ENCODE measurements around the gene TEAD1.

Gene TEAD1

DNA sequence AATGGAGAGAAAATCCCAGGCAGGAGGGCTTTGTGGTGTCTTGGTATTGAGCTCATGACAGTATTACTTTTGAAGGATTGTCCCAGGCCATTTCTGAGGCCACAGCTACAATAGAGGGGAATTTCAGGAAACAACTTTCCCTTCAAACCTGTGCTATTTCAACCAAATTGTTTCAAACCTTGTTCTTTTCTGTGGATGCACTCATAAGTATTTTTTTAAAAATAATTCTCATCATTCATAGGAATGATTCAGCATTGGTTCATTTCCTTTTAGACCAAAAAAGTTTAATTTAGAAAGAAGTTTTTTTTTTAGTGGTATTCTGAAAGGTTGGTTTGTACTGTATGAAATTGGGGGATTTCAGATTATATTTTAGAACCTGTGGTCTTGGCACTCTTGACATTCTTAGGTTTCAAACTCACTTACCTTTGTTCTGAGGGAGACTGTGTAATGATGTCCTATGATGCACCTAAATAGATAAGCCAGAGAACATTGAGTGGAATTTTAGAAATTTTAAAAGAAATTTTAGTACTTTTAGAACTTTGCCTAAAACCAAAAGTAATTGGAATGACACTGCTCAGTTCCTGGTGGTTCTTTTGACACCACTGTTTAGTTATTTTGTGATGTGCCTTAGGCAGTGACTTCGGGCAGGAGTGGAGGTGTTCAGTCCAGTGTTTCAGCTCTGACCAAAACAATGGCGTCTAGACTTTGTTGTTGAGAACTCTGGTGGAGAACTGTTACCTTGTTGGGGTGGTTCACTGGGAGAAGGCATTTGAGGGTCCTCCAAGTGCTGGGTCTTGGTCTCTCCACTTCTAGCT, 12.2 kb downstream of the TEAD1 start:
- no peak for DNase-seq (ENCODE audit: low spot score)

DNA sequence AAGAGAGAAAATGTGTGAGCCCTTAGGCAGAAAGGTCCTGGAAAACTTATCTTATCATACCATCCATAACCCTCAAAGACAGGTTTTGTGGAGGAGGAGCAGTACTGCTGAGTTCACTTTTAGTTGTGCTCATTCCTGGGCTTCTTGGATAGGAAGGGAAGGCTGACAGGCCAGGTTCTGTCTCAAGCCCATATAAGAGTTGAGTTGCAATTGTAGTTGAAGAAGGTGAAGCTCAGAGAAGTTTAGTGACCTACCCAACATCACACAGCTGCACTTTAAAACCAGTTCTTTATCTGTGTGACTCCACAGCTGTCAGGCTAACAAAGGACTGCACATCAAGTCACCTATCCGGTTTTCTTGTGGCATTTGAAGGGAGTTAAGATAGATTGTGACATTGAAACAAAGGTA, 13.0 kb downstream of the TEAD1 start:
- no peak for DNase-seq (ENCODE audit: low spot score)

GRCh38 chr11:12687740-12688139, 13.5 kb downstream of the TEAD1 start:
- no peak for DNase-seq (ENCODE audit: low spot score)

- DNase-seq (ENCODE audit: low spot score) = no peak
Measured at GRCh38 chr11:12689029-12689755, 15.0 kb downstream of the TEAD1 start.

DNA sequence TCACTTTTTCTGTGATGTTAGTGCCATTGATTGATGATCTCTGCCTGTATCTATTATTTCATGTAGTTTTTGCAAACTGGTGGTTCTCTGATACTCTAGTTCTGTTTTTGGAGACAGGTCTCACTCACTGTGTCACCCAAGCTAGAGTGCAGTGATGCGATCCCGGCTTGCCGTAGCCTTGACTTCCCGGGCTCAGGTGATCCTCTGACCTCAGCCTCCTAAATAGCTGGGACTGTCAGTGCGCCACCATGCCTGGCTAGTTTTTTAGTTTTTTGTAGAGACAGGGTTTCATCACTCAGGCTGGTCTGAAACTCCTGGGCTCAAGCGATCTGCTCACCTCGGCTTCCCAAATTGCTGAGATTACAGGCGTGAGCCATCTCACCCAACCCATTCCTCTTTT, 16.4 kb downstream of the TEAD1 start:
- no peak for DNase-seq (ENCODE audit: low spot score)

GRCh38 chr11:12691473-12691872, 17.3 kb downstream of the TEAD1 start:
- no peak for DNase-seq (ENCODE audit: low spot score)

DNA sequence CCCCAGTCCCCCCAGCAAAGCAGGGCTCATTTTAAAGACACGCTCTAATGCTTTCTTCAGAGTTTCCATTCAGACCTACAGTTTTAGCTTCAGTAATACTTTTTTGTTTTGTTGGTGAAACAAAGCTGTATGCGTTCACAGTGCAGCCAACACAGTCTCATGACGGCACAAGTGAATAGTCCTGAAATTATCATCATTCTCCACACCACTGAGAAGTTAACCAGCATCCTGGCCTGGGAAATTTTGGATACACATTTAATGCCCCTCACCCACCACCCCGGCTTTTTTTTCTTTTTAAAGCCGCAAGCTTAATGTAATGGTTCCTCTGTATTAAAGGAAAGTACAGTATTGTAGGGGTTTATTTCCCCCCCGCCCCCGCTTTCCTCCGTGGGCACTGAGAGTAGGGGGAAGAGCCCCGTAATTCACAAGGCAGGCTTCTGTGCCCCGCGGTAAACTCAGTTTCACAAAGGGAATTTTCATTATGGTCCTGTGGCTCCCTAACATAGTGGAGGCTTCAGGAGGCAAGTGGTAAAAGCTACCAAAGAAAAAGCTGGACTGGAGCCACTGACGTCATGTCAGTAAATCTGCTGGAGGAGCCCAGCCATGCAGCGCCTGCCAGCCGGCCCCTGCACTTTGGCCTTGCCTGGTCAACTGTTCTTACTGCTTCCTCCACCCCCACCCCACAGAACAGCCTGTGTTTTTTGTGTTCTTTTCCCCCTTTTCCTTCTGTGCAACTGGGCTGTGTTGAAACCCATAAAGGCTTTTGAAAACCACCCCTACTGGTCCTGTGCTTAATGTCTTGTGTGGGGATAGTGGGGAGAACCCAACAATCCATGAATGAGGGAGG, 18.2 kb downstream of the TEAD1 start:
- no peak for DNase-seq (ENCODE audit: low spot score)

DNA sequence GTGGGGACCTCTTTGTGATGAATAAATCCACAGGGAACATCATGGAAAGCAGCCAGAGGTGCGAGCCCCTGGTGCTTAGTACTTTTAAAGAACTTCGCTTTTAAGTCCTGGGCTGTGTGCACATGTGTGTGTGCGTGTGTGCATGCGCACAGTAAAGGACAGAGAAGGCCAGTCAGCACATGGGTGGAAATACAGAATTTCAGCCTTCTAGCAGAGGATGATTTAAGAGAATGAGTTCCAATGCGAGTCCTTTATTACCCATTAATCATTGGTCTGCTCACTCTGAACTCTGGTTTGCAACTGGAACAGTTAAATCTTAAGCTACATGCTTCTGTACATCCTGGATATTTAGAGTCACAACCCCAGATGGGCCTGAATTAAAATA, 18.9 kb downstream of the TEAD1 start:
- DNase-seq (ENCODE audit: low spot score) = no peak

- DNase-seq (ENCODE audit: low spot score) = no peak
Measured at GRCh38 chr11:12693479-12694182, 19.4 kb downstream of the TEAD1 start.

DNA sequence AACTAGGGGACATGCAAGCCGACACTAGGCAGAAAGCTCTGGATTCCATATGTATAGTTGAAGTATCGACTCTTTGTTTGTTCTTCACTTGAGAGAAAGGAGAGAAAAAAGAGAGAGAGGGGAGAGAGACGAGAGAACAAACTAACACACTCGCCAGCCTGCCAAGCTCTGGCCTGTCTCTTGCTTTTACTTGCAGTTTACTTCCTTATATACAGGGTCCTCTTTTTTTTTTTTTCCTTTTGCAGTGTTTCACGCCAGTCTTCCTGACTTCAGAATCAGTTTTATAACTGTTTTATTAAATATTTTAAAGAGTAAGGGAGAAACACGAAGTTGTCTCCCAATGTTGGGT, 19.9 kb downstream of the TEAD1 start:
- DNase-seq (ENCODE audit: low spot score) = no peak

- no peak for DNase-seq (ENCODE audit: low spot score)
Measured at GRCh38 chr11:12695221-12695794, 21.1 kb downstream of the TEAD1 start.

GRCh38 chr11:12695873-12696272, 21.7 kb downstream of the TEAD1 start:
- DNase-seq (ENCODE audit: low spot score) = no peak

GRCh38 chr11:12696911-12697581, 22.8 kb downstream of the TEAD1 start:
- no peak for DNase-seq (ENCODE audit: low spot score)

DNA sequence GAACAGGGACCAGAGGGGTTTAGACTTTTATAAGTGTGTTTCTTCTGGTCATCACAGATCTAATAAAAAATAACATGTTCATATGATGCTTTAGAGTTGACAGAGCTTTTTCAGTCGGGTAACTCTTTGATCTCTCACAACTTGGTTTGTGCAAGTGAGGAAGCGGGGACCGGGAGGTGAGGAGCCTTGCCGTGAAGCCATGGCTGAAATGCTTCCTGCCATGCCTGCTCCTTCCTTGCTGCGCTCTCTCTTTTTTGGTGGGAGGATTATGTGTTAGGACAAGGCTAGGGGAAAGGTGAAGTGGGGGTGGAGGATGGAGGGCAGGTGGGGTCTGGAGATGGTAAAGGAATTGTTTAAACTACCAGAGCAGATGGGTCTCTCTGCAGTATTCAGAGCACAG, 23.8 kb downstream of the TEAD1 start:
- no peak for DNase-seq (ENCODE audit: low spot score)

- DNase-seq (ENCODE audit: low spot score) = no peak
Measured at GRCh38 chr11:12701811-12702592, 27.8 kb downstream of the TEAD1 start.

DNA sequence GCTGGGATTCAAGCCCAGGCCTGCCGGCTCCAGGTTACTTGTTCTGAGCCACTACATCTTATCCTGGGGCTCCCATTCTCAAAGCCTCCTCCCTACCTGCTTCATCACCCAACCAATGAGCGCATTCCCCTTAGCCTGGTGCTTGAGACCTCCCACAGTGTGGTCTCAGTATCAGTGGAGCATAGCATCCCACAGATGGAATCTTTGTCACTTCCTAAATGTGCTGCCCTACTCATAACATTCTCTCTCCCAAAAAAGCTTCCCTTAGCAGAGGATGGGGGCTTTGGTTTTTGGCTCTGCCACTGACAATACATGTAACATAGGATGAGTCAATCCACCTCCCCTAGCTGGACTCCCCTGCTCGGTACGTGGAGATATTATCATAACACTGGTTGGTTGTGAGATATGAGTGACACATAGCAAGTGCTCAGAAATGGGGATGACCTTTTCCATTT, 28.8 kb downstream of the TEAD1 start:
- no peak for DNase-seq (ENCODE audit: low spot score)

DNA sequence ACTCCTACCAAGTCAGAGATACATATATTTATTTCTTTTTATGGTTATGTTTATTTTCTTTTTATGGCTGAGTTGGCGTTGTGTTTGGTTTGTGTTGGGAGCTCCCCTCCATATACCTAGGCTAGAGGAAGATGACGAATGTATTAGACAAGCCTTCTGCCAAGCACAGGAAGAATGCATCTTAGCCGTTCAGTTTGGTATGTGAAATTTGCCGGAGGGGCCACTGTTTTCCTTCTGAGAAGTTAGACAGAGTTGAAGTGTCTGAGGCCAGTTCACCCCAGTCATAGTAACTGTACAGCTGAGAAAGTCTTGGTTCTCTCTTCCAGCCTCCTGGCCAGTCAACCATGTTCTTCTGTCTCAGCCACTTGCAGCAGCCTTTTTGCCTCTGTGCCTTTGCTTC, 29.8 kb downstream of the TEAD1 start:
- DNase-seq (ENCODE audit: low spot score) = no peak

- no peak for DNase-seq (ENCODE audit: low spot score)
Measured at GRCh38 chr11:12705874-12706273, 31.7 kb downstream of the TEAD1 start.

- no peak for DNase-seq (ENCODE audit: low spot score)
Measured at GRCh38 chr11:12706545-12707499, 32.6 kb downstream of the TEAD1 start.
